Tongue (tissue), 2 donors: ENCODE measurements around the gene ZEB1. TPM values are rescaled to one million over a fixed set of nuclear protein-coding genes. Genes with fewer than 3 reads are reported as not detected.
"Not testable (repeated sequence)": the region's sequence is repeated elsewhere in the genome, so short reads cannot be mapped to it uniquely, and the experiment has no call there.

ENCODE experiments used
- DNase-seq: peaks from one replicate; pipeline ENCODE4 v3.0.0-alpha.2; 2015
- total RNA-seq: library from RNA; depleted of rRNA; stranded (reverse); fragments of >200 nt; gene quantifications from one replicate; pipeline ENCODE4 v1.2.3, GENCODE V29; 2014

Gene ZEB1
- total RNA-seq, 1 donor from 2014 or later = 170 TPM

DNA sequence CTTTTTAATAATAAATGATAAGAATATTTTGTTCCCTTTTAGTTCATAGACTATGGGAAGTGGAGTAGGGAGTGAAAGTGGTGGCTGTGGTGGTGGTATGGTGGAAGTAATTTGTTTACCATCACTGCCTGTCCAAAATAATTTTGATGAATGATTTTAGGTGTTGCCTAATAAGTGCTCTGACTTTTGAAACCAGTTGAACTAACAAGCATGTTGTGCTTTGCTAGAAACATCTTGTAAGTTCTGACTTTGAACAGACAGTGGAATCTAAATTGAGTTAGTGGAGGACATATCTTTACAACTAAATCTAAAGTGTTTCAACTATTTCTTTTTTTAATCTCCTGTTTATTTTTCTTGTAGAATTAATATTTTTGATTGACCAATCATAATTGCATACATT, 49.7 kb downstream of the ZEB1 start:
- DNase-seq = no peak

DNA sequence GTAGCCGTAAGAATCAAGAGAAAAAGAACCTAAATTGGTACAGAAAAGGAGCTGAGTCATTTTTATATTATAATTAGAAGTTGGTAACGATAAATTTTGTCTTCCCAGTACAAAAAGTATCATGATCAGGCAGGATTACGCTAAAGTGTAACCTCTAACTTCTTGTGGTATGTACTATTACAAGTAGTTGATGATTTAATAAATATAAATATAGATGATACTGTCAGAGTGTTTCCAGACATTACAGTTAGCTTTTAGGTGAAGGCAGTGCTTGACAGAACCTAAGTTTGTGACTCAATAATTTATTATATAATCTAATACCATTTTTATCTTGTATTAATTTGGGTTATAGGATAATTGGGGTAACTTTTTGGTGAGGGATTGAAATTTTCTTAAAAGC, 53.4 kb downstream of the ZEB1 start:
- no peak for DNase-seq

DNA sequence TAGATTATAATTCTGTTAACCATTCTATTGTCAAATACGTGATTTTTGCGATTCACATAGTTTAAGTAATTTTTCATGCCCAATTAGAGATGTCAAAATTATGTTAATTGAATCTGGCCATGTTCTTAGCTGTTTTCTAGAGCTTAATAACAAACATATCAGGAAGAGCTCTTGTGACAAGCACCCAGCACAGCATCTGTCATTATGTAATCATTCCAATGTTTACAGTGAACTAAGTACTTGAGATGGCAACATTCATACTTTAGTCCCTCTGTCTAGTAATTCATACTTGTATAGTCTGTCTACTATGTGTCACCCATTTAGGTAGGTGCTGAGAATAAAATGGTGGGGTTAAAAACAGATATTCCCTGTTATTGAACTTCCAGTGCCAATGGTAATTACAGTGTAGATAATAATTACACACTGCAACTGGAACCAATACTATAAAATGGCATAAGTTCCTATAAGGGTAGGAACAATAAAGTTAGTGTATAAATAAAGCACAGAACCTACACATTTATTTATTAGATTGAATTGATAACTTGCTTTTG, 55.2 kb downstream of the ZEB1 start:
- peak; percentile 14 for DNase-seq

DNA sequence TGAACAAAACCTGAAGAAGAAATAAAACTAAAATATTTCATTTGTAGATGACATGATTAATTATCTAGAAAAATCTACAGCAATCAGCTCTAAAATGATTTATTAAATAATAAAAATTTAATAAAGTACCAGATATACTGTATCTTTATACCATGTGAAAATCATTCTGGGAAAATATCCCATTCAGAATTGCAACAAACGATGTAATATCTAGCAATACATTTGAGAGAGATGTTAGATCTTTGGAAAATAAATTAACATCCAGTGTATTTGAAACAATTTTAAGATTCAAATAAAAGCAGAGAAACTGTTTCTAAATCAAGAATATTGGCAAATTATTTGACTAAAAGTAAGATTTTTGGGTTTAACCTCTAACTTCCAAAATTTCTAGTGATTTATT, 62.2 kb downstream of the ZEB1 start:
- no peak for DNase-seq

DNA sequence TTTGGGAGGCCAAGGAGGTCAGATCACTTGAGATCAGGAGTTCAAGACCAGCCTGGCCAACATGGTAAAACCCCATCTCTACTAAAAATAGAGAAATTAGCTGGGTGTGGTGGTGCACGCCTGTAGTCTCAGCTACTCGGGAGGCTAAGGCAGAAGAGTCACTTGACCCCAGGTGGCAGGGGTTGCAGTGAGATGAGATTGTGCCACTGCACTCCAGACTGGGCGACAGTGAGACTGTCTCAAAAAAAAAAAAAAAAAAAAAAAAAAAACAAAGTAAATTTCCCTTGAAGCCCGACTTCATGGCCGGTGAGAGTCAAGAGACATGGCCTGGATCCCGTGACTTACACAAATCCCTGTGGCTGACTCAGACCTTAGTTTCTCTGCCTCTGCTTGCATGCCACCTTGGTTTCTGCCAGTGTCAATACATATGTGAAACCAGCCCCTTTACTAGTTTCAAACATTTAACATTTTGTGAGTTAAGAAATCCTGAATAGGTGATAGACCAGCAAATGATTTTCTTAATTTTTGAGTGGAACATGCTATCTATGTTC, 62.8 kb downstream of the ZEB1 start:
- DNase-seq = no peak

DNA sequence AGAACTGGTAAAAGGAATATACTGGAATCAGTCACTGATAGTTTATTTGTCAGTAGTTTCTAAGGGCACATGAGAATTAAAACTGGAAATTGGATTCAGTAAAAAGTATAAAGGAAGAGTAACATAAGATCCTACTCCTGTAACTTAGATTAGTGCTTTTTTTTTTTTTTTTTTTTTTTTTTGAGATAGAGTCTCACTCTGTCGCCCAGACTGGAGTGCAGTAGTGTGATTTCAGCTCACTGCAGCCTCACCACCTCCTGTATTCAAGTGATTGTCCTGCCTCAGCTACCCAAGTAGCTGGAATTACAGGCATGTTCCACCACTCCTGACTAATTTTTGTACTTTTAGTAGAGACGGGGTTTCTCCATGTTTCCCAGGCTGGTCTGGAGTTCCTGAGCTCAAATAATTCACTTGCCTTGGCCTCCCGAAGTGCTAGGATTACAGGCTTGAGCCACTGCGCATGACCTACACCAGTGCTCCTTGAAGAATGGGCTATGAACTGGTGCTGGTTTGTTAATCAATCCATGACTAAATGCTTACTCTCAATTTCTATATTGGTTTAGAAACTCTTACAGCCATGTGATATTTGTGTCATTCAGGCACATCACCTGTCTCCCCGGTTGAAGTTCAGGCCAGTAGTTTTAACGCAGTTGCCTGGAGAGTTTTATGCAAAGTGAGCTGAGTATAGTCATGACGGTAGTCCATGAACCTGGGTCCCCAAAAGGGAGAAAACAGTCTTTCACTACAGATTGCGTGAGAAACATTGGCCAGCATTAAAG, 65.0 kb downstream of the ZEB1 start:
- no peak for DNase-seq

DNA sequence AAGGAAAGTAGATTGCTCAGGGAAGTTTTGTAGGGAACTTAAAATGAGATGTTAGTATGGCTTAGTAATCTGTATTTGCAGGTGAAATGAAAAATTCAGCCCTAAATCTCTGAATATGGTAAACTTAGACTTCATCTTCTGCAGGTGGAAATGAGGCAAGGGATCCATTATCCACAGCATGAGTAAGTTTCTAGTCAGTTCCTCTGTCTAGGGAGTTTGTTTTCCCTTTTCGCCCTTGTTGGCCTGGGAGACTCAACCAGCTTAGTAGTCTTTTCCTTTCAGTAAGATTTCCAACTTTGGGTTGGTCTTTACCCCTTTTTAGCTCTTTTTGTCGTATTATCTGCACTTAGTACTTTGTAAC, 65.6 kb downstream of the ZEB1 start:
- DNase-seq = no peak

DNA sequence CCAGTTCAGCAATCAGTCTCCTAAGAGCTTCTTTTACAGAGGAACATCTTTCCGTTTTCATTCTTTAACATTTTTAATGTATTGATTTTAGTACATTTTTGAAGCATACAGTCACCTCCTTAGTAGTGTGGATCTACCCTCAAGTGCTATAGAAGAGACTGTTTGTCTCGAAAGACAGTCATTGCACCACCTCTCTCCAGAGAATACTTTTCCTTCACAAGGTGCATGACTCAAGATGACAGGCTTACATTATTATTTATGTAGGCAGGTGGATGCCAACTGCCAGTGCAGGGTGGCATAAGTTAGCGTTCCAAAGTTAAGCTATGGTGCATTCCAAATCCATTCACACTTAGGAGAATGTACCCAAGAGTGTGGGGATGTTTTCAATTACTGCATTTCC, 71.8 kb downstream of the ZEB1 start:
- DNase-seq = no peak

DNA sequence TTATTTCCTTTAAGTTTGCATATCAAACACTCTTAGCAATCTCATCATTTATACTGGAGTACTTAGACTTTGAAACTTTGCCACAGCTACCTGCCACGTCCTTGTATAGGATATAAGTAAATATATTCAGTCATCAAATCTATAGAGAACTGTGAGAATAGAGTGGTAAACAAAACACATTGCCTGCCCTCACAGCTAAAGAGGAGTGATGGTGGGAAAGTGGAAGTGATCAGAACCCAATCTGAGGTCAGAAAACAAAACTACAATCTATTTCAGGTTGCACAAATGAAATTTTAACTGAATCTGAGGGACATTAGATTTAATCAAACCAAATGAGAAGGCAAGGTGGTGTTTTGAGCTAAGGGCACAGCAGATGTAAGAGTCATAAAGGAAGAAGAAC, 74.8 kb downstream of the ZEB1 start:
- DNase-seq = no peak

DNA sequence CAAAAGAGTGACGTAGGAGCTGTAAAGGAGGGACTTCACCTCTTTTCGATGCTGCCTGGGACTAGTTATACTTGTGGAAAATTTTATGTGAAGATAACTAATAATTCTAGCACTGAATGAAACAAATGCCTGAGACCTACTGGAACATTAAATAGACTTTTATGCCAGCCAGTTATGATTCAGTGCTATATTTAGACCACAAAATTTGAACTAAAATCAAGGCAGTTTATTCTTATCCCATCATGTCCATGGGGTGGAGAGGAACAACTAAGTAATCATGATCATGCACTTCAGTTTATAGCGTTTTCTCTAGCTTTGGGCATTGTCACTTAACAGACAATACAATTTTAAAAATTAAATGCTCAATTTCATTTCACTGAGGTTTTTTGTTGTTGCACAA, 76.7 kb downstream of the ZEB1 start:
- DNase-seq = no peak

DNA sequence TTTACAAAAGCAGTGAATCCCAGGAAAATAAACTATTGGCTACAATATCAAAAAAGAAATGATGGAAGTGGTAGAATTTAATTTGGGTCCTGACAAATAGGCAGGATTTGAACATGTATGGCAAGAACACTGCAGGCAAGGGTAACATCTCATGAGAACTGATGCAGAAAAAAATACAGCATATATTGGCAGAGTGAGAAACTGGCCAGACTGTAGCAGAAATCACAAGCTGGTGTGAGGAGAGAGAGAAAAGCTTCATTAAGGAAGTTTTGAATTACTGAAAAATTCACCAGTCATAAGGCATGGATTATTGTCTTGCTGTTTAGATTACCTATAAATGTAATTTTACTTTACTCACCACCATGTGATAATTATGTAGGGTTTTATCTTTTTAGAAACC, 77.4 kb downstream of the ZEB1 start:
- DNase-seq = no peak

DNA sequence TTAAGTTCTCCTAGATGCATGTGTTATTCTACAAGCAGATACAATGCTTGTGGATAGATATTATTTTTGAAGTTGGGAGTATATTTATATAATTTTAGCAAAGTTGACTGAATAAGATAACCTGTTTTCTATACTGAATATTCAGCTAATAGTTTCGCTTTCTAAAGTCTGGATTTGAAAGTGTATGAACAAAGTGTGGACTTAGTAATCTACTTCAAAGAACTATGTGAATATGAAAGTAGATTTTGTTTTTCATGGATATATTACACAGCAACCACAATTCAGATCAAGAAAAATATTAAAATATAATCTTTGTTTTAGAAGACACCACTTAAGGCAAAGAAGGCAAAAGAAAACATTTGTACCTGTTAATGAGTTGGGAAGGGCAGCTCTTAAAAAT, 78.8 kb downstream of the ZEB1 start:
- no peak for DNase-seq

DNA sequence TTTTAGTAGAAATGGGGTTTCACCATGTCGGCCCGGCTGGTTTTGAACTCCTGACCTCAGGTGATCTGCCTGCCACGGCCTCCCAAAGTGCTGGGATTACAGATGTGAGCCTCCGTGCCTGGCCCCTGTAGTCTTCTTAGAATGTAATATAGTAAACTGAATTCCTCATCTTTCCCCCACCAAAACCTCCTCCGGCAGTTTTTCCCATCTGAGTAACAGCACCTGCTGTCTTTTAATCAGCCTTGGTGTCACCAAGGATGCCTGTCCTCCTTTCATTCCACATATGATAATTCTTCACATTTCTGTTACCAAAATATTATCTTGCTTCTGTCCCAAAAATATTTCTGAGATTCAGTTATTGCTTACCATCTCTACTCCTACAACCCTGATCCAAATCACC, 80.2 kb downstream of the ZEB1 start:
- DNase-seq = peak; percentile 18

DNA sequence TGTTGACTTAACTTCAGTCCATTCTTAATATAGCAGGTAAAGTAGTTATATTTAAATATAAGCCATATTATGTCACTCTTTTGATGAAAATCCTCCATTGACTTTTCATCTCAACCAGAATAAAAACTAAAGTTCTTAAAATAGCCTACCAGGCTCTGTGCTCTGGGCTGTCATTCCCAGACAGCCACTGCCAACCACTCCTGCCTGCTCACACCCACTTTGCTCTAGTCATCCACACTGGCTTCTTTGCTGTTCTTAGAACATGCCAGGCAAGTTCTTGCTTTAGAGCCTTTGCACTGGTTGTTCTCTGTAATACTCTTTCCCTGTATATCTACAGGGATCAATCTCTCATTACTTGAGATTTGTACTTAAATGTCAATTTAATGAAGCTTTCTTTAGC, 80.6 kb downstream of the ZEB1 start:
- peak; percentile 50 for DNase-seq

DNA sequence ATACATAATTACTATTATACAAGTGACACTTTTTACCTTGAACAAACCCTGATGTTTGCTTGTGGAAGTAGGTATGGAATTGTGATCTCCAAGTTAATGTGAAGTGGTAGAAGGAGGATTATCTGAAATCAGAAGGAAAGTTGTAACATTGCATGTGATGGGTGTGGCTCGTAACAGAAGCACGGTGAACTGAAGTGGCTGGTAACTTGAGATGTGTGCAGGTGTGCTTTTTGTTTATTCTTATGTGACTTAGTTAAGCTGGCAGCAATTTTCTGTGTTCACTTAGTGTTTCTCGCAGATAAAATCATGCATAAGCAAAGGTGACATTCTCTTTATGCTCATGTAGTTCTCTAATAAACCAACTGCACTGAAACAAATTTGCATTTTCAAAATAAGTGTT, 82.3 kb downstream of the ZEB1 start:
- peak; percentile 21 for DNase-seq

DNA sequence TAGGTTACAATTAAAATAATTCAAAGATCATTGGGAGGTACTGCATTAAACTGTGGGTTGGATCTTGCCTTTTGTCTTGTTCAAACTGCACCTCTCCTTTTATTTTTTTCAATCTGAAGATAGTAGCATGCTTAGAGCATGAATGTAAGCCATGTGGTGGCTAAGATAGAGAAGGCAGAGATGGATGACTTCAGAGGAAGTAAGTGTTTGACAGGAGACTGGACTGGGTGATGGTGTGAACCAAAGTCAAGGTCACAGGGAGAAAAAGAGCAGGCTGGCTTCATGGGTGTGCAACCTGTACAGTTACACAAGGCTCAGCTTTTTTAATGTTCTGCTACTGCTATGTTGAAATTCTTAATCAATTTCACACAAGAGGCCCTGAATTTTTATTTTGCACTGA, 85.6 kb downstream of the ZEB1 start:
- DNase-seq = no peak

DNA sequence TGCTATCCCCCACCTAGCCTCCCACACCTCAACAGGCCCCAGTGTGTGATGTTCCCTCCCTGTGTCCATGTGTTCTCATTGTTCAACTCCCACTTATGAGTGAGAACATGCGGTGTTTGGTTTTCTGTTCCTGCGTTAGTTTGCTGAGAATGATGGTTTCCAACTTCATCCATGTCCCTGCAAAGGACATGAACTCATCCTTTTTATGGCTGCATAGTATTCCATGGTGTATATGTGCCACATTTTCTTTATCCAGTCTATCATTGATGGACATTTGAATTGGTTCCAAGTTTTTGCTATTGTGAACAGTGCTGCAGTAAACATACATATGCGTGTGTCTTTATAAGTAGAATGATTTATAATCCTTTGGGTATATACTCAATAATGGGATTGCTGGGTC, 86.8 kb downstream of the ZEB1 start:
- not testable (repeated sequence) for DNase-seq

DNA sequence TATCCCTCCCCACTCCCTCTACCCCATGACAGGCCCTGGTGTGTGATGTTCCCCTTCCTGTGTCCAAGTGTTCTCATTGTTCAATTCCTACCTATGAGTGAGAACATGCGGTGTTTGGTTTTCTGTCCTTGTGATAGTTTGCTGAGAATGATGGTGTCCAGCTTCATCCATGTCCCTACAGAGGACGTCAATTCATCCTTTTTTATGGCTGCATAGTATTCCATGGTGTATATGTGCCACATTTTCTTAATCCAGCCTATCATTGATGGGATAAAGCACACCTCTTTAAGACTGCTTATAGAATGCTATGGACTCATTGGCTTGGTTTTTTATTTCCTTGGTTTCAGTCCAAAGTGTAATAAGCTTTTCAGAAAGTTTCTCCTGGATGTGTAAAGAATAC, 93.4 kb downstream of the ZEB1 start:
- not testable (repeated sequence) for DNase-seq

DNA sequence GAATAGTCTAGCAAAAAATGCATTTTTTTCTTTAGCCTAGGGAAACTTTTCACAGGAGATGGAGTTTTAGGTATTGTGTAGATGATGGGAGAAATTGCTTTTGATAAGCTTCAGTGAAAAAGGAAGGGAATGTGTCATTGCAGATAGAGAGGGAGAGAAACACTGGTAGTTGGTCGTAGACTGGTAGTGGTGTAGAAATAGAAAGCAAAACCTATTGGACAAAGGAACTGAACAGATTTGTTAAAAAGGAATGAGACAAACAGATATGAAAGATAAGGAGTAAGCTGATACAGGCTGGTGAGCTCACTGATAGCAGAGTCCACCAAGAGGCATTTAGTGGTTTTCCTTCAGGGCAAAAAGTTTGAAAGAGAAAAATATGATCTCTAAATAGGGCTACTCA, 94.3 kb downstream of the ZEB1 start:
- no peak for DNase-seq

DNA sequence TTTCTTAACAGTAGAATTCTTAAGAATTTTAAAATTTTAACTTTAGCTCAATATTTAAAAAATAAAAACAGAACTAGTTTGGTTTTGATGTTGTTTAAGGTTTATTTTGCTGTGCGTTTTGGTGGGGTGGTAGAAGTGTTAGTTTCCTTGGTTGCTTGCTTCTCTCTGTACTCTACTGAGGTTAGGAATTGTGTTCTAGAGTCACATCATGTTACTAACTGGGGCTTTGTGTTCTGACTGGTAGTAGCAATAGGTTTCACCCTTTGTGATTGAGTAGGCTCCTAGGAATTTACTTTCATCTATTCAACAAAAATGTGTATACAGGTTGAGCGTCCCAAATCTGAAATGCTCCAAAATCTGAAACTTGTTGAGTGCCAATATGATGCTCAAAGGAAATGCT, 99.5 kb downstream of the ZEB1 start:
- no peak for DNase-seq

DNA sequence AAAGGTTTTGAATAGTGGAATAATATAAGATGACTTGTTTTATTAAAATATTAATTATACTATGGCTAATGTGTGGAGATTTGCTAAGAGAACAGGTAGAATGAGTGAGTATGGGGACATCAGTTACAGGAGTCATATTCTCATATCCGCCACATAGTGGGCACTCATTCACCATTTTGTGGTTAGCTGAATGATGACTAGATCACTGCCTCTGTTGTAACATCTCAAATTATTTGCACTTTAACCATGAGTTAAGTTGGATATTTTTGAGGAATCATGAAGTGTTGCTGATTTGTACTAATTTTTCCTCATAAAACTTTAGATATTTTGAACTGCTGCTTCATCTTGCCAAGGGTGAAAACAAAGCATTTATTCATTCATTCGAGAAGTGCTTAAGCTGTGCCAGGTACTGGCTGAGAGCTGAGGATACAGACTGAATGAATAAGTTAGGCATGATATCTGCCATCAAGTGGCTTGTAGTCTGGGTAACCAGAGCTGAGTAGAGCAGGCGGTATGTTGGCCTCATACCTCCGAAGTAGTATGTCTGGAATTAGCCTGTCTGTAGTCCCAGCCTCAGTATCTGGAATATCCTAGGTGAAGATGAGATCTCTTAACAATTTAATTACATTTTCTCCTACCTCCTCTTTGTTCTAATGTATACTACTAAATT, 100.5 kb downstream of the ZEB1 start:
- no peak for DNase-seq

DNA sequence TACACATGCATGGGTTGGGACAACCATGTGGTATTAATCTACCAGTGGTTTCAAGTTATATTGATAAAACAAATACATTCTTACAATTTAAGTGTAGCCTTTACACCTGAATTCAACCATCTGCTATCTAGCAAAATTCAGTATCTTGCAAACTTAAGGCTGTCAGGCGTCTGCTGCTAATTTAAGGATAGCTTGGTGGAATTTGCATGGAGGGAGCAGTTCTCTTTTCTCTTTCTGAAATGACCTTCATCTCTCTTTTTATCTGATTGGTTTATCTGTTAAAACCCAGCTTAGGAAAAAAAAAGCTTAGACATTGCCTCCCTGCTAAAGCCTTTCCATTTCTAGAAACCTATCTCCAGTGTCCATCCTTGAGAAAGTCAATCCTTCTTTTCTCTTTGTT, 102.3 kb downstream of the ZEB1 start:
- no peak for DNase-seq

DNA sequence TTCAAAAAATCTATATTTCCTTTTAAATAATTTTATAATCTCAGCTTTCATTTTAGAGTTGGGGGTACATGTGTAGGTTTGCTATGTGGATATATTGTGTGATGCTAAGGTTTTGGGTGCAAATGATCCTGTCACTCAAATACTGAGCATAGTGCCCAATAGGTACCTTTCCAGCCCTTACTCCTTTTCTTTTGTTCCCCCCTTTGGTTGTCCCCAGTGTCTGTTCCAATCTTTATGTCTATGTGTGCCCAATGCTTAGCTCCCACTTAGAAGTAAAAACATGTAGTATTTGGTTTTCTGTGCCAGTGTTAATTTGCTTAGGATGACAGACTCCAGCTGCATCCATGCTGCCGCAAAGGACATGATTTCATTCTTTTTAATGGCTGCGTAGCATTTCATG, 103.6 kb downstream of the ZEB1 start:
- DNase-seq = no peak

DNA sequence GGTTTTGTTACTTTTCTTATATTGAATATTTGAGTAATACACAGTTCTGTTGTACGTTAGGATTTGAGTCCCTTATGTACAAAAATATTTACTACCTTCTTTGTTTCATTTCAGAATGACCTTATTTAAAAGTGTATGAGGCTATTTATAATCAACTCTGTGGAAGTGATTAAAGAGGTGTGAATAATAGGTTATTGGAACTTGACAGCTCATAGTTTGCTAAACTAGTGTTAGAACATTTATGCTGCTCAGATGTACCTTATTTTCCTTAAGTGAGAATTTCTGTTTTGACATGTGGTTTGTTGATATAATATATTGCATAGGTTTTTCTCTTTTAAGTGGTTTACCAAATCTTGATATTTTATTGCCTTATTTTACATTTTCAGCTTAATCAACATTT, 105.5 kb downstream of the ZEB1 start:
- no peak for DNase-seq
